Activated naive CD4-positive, alpha-beta T cell treated with anti-CD3 and anti-CD28 coated beads, Interleukin-2, amount 10 ng/mL, durations not matched to agents 7 days and 5 days (primary cell): Measurements from ENCODE around the gene ERCC1.
"Not testable (repeated sequence)": the region's sequence is repeated elsewhere in the genome, so short reads cannot be mapped to it uniquely, and the experiment has no call there.

Experiments used
- CTCF ChIA-PET: fragments of 350-600 bp; sonication (Branson Sonifier 250); formaldehyde crosslinking; loops from one replicate; lab custom pipeline; 2021; ENCODE audit warnings: antibody characterized with exemption; lab: Charles Lee
- DNase-seq: peaks from one replicate; pipeline ENCODE4 v3.0.0-alpha.2; 2020
- H3K27ac Mint-ChIP-seq: one replicate; pipeline ENCODE4 v1.8.0; 2021; ENCODE audit warnings: mild to moderate bottlenecking, moderate library complexity, mixed read lengths
- H3K27me3 Mint-ChIP-seq: one replicate; pipeline ENCODE4 v1.8.0; 2021; ENCODE audit warnings: mild to moderate bottlenecking, mixed read lengths
- H3K36me3 Mint-ChIP-seq: one replicate; pipeline ENCODE4 v1.8.0; 2021; ENCODE audit warnings: mixed read lengths
- H3K4me1 Mint-ChIP-seq: one replicate; pipeline ENCODE4 v1.8.0; 2021; ENCODE audit warnings: mixed read lengths
- H3K4me3 Mint-ChIP-seq: one replicate; pipeline ENCODE4 v1.8.0; 2021; ENCODE audit warnings: mild to moderate bottlenecking, moderate library complexity, mixed read lengths
- H3K9me3 Mint-ChIP-seq: one replicate; pipeline ENCODE4 v1.8.0; 2021; ENCODE audit warnings: mixed read lengths

ERCC1 gene

DNA sequence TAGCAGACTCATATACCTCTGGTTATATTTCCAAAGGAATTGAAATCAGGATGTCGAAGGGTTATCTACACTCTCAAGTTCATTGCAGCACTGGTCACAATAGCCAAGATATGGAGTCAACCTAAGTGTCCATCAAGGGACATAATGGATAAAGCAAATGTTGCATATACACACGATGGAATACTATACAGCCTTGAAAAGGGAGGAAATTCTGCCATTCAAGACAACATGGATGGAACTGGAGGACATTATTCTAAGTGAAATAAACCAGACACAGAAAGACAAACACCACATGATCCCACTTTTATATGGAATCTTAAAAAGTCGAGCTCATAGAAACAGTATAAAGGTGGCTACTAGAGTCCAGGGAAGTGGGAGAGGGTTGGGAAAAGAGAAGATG is 13.6 kb upstream of the ERCC1 start:
- no peaks in the 10 kb centered on the region for H3K9me3 Mint-ChIP-seq
- peaks cover 21% of the 10 kb centered on the region for H3K4me1 Mint-ChIP-seq
- CTCF ChIA-PET, result interaction anchor here (2.1 to 8.5 kb wide), 2 partner anchors 41 to 48 kb away, joined by 6 to 229 read pairs; no protein-coding TSS in a partner anchor
- no peak for DNase-seq
- H3K36me3 Mint-ChIP-seq, result no peaks in the 10 kb centered on the region
- H3K27ac Mint-ChIP-seq, result no peak overlapping the region
- H3K27me3 Mint-ChIP-seq, result peaks cover 4% of the 10 kb centered on the region
- H3K4me3 Mint-ChIP-seq, result no peak overlapping the region

- H3K9me3 Mint-ChIP-seq, H3K27ac Mint-ChIP-seq, H3K36me3 Mint-ChIP-seq, DNase-seq, H3K4me3 Mint-ChIP-seq, H3K4me1 Mint-ChIP-seq: not testable (repeated sequence)
- CTCF ChIA-PET, result interaction anchor here (1.2 to 1.6 kb wide), 3 partner anchors 28 to 48 kb away, joined by 3 read pairs; no protein-coding TSS in a partner anchor
- peaks cover 45% of the 10 kb centered on the region for H3K27me3 Mint-ChIP-seq
Measured at GRCh38 chr19:45432543-45432942, 8.8 kb upstream of the ERCC1 start.

DNA sequence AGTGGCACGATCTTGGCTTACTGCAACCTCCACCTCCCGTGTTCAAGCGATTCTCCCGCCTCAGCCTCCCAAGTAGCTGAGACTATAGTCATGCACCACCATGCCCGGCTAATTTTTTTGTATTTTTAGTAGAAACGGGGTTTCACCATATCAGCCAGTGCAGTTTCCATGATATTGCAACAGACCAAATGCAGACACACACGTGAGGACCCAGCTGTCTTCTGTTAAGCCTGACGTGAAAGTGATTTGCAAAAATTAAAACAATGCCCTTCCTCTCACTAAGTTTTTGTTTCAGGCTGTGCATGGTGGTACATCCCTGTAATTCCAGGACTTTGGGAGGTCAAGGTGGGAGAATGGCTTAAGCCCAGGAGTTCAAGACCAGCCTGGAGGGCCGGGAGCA is 7.3 kb upstream of the ERCC1 start:
- H3K27me3 Mint-ChIP-seq, result peaks cover 56% of the 10 kb centered on the region
- H3K4me3 Mint-ChIP-seq, DNase-seq, H3K27ac Mint-ChIP-seq, H3K9me3 Mint-ChIP-seq, H3K36me3 Mint-ChIP-seq: not testable (repeated sequence)
- CTCF ChIA-PET, result interaction anchor here (1.2 to 1.9 kb wide), 4 partner anchors 8 to 54 kb away, joined by 3 to 13 read pairs (median 6); no protein-coding TSS in a partner anchor
- peaks cover 12% of the 10 kb centered on the region for H3K4me1 Mint-ChIP-seq

DNA sequence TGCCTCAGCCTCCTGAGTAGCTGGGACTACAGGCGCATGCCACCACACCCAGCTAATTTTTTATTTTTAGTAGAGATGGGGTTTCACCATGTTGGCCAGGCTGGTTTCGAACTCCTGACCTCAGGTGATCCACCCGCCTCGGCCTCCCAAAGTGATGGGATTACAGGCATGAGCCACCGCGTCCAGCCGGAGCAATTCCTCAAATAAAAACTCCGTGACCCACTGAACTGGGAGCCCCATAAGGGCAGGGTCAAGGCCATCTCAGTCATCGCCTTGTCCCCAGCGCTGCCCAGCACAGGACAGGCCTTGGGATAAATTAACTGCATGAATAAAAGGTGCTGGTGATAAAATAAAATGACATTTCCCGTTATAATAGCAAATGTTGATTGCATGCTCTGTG is 6.2 kb upstream of the ERCC1 start:
- Mint-ChIP-seq H3K27me3 (peaks cover 52% of the 10 kb centered on the region), H3K4me1 (peaks cover 16% of the 10 kb centered on the region)
- not testable (repeated sequence) for H3K4me3 Mint-ChIP-seq, H3K36me3 Mint-ChIP-seq, H3K9me3 Mint-ChIP-seq, H3K27ac Mint-ChIP-seq, DNase-seq
- CTCF ChIA-PET, result interaction anchor here (0.5 to 1.9 kb wide), 3 partner anchors 10 to 370 kb away, joined by 3 to 13 read pairs (median 8); no protein-coding TSS in a partner anchor

GRCh38 chr19:45428384-45429231 is 4.9 kb upstream of the ERCC1 start:
- DNase-seq, result no peak
- Mint-ChIP-seq H3K36me3 (peaks cover 1% of the 10 kb centered on the region), H3K27me3 (peaks cover 52% of the 10 kb centered on the region), H3K9me3 (no peaks in the 10 kb centered on the region), H3K4me1 (peaks cover 28% of the 10 kb centered on the region), H3K27ac (no peak overlapping the region), H3K4me3 (peak overlapping the region; percentile 51)
- CTCF ChIA-PET, result interaction anchor here (0.7 to 1.2 kb wide), 6 partner anchors 10 to 57 kb away, joined by 3 to 15 read pairs (median 4); no protein-coding TSS in a partner anchor

GRCh38 chr19:45424191-45425058 is 708 bp upstream of the ERCC1 start:
- H3K9me3 Mint-ChIP-seq, result no peaks in the 10 kb centered on the region
- H3K4me3 Mint-ChIP-seq, result peak overlapping the region; percentile 94
- H3K4me1 Mint-ChIP-seq, result peaks cover 62% of the 10 kb centered on the region
- peak overlapping the region; percentile 97 for H3K27ac Mint-ChIP-seq
- peaks cover 18% of the 10 kb centered on the region for H3K36me3 Mint-ChIP-seq
- DNase-seq, result peak; percentile 57
- peaks cover 30% of the 10 kb centered on the region for H3K27me3 Mint-ChIP-seq
- CTCF ChIA-PET, result interaction anchor here (0.7 to 2.1 kb wide), 4 partner anchors 15 to 136 kb away, joined by 3 to 11 read pairs (median 6); no protein-coding TSS in a partner anchor

DNA sequence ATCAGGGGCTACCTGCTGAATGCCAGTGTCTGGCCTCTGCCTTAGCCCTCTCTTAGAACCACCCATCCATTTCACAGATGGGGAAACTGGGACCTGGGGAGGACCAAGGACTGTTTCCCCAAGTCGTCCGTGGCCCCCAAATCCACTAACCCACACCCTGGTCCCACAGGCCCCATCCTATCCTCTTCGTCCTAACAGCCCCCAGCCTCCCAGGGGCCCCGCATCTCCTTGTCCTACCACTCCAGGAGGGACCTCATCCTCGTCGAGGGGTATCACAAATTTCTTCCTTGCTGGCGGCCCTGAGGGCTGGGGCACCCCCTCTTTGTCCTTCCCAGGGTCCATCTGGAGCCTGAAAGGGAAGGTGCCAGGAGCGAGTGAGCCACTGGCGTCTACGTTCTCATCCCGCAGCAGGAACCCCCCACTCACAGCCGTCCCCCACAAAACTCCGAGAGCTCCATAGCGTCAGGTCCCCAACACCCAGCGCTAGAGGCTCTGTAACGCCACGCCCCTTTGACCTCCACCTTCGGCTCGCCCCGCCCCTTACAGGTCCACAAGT is 606 bp downstream of the ERCC1 start:
- H3K27ac Mint-ChIP-seq, result peak overlapping the region; percentile 97
- H3K4me1 Mint-ChIP-seq, result peaks cover 71% of the 10 kb centered on the region
- no peak for DNase-seq
- H3K4me3 Mint-ChIP-seq, result peak overlapping the region; percentile 94
- H3K9me3 Mint-ChIP-seq, result no peaks in the 10 kb centered on the region
- CTCF ChIA-PET, result interaction anchor here (0.6 to 1.9 kb wide), 2 partner anchors 17 to 18 kb away, joined by 4 to 11 read pairs; partner anchors contain the start of gene PPP1R13L
- H3K27me3 Mint-ChIP-seq, result peaks cover 17% of the 10 kb centered on the region
- H3K36me3 Mint-ChIP-seq, result peaks cover 21% of the 10 kb centered on the region

GRCh38 chr19:45421947-45422498 is 1.7 kb downstream of the ERCC1 start:
- H3K4me3 Mint-ChIP-seq, result peak overlapping the region; percentile 40
- no peak for DNase-seq
- H3K27ac Mint-ChIP-seq, result peak overlapping the region; percentile 74
- H3K4me1 Mint-ChIP-seq, result peaks cover 70% of the 10 kb centered on the region
- peaks cover 25% of the 10 kb centered on the region for H3K36me3 Mint-ChIP-seq
- no peaks in the 10 kb centered on the region for H3K9me3 Mint-ChIP-seq
- peaks cover 6% of the 10 kb centered on the region for H3K27me3 Mint-ChIP-seq
- CTCF ChIA-PET, result interaction anchor here (0.7 to 0.9 kb wide), 2 partner anchors 17 to 18 kb away, joined by 3 read pairs; no protein-coding TSS in a partner anchor

DNA sequence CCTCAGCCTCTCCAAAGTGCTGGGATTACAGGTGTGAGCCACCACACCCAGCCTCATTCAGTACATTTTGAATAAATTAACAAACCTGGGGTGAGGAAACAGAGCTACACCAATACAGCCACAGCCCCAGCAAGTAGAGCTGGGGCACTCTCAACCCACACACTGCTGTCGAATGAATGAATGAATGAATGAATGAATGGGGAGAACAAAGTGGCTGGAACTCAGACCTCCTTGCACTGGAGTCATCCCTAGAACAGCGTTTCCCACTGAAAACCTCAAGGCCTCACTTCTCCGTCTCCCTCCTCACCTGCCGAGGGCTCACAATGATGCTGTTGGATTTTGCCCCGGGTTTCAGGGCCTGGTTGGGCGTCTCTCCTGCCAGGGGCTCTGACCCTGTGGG is 2.8 kb downstream of the ERCC1 start:
- Mint-ChIP-seq H3K4me1 (peaks cover 68% of the 10 kb centered on the region), H3K9me3 (no peaks in the 10 kb centered on the region), H3K4me3 (peak overlapping the region; percentile 27), H3K27me3 (no peaks in the 10 kb centered on the region), H3K36me3 (peaks cover 31% of the 10 kb centered on the region), H3K27ac (peak overlapping the region; percentile 26)
- no peak for DNase-seq
- CTCF ChIA-PET, result interaction anchor here (0.6 kb wide), 1 partner anchor 260 kb away, joined by 3 read pairs; no protein-coding TSS in a partner anchor

GRCh38 chr19:45420356-45420755 is 3.4 kb downstream of the ERCC1 start:
- H3K27ac Mint-ChIP-seq, result peak overlapping the region; percentile 69
- CTCF ChIA-PET, result no interaction called here
- peaks cover 64% of the 10 kb centered on the region for H3K4me1 Mint-ChIP-seq
- H3K27me3 Mint-ChIP-seq, result no peaks in the 10 kb centered on the region
- no peak for DNase-seq
- no peaks in the 10 kb centered on the region for H3K9me3 Mint-ChIP-seq
- H3K36me3 Mint-ChIP-seq, result peaks cover 34% of the 10 kb centered on the region
- H3K4me3 Mint-ChIP-seq, result no peak overlapping the region

- CTCF ChIA-PET, result no interaction called here
- DNase-seq, result no peak
- no peaks in the 10 kb centered on the region for H3K27me3 Mint-ChIP-seq
- H3K27ac Mint-ChIP-seq, result peak overlapping the region; percentile 55
- no peaks in the 10 kb centered on the region for H3K9me3 Mint-ChIP-seq
- H3K36me3 Mint-ChIP-seq, result peaks cover 34% of the 10 kb centered on the region
- H3K4me1 Mint-ChIP-seq, result peaks cover 64% of the 10 kb centered on the region
- no peak overlapping the region for H3K4me3 Mint-ChIP-seq
Measured at GRCh38 chr19:45419895-45420294, 3.8 kb downstream of the ERCC1 start.

DNA sequence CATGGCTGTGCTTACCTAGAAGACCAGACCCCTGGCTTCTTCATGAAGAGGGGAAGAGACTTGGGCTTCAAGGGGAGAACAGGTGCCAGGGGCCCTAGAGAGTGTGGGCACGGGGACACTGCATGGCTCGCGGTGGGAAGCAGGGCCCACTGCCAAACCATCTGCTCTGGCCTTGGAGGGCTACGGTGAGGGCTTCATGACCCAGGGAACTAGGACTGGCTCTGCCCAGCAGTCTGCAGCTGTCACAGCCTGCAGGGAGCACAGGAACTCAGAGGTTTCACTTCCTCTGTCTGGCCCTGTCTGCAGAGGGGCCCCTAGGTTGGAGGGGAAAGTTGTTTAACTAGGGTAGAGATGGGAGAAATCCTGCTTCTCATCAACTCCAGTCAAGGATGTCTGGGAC is 4.3 kb downstream of the ERCC1 start:
- peak; percentile 52 for DNase-seq
- CTCF ChIA-PET, result no interaction called here
- Mint-ChIP-seq H3K4me1 (peaks cover 60% of the 10 kb centered on the region), H3K27me3 (no peaks in the 10 kb centered on the region), H3K9me3 (no peaks in the 10 kb centered on the region), H3K27ac (peak overlapping the region; percentile 84), H3K4me3 (peak overlapping the region; percentile 37), H3K36me3 (peaks cover 37% of the 10 kb centered on the region)

- DNase-seq, result no peak
- peaks cover 42% of the 10 kb centered on the region for H3K36me3 Mint-ChIP-seq
- CTCF ChIA-PET, result no interaction called here
- no peaks in the 10 kb centered on the region for H3K27me3 Mint-ChIP-seq
- H3K4me1 Mint-ChIP-seq, result peaks cover 54% of the 10 kb centered on the region
- no peaks in the 10 kb centered on the region for H3K9me3 Mint-ChIP-seq
- H3K27ac Mint-ChIP-seq, result peak overlapping the region; percentile 53
- H3K4me3 Mint-ChIP-seq, result no peak overlapping the region
Measured at GRCh38 chr19:45418802-45419201, 4.9 kb downstream of the ERCC1 start.
